ENCODE data around the gene GBF1.
"Not testable (repeated sequence)": the region's sequence is repeated elsewhere in the genome, so short reads cannot be mapped to it uniquely, and the experiment has no call there.

GBF1 gene, protein sequence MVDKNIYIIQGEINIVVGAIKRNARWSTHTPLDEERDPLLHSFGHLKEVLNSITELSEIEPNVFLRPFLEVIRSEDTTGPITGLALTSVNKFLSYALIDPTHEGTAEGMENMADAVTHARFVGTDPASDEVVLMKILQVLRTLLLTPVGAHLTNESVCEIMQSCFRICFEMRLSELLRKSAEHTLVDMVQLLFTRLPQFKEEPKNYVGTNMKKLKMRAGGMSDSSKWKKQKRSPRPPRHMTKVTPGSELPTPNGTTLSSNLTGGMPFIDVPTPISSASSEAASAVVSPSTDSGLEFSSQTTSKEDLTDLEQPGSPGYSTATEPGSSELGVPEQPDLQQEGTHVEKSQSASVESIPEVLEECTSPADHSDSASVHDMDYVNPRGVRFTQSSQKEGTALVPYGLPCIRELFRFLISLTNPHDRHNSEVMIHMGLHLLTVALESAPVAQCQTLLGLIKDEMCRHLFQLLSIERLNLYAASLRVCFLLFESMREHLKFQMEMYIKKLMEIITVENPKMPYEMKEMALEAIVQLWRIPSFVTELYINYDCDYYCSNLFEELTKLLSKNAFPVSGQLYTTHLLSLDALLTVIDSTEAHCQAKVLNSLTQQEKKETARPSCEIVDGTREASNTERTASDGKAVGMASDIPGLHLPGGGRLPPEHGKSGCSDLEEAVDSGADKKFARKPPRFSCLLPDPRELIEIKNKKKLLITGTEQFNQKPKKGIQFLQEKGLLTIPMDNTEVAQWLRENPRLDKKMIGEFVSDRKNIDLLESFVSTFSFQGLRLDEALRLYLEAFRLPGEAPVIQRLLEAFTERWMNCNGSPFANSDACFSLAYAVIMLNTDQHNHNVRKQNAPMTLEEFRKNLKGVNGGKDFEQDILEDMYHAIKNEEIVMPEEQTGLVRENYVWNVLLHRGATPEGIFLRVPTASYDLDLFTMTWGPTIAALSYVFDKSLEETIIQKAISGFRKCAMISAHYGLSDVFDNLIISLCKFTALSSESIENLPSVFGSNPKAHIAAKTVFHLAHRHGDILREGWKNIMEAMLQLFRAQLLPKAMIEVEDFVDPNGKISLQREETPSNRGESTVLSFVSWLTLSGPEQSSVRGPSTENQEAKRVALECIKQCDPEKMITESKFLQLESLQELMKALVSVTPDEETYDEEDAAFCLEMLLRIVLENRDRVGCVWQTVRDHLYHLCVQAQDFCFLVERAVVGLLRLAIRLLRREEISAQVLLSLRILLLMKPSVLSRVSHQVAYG (N-terminal part only)

DNA sequence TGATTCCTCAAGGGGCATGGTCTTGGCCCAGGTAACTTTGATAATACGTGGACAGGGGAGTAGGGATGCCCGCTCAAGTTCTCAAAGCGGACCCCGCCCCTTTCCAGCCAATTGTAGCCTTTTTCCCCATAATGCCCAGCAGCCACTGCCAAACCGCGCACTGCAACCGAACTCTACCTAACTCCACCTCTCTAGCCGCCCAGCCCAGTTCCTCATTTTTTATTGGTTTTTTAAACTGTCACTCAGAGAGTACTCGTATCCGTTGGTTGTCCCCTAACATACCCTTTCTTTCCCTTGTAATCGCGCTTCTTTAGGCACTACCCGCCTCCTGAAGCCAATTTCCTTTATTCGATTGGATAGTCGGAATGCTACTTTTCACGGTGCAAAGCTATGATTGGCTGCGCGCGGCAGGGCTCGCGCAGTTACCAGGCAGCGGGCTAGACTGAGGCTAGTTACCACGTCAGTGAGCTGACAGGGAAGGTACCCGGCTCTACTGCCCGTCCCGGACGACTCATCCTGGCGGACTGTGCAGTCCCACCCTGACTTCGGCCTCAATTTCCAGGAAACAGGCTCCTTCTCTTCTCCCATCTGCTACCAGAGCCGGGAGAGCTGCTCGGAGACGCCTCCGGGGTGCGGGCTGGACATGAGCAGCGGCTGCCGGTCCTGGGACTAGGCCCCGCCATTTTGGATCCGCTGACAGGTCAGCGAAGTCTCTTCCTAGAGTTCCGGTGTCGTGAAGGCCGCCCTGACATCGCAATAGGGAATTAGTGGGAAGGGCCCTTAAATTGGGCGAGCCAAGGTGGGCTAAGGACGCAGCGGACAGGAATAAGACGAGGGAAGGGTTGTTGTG, at the start of gene GBF1:
GBF1 (plus strand) TSS at position 451 of the 850 bp plus-strand sequence. CDS start 13,407 bp downstream, outside the sequence.
- DNase-seq = peak; percentile 85

GRCh38 chr10:102196893-102197292, 48.4 kb upstream of the GBF1 start:
- DNase-seq = no peak

DNA sequence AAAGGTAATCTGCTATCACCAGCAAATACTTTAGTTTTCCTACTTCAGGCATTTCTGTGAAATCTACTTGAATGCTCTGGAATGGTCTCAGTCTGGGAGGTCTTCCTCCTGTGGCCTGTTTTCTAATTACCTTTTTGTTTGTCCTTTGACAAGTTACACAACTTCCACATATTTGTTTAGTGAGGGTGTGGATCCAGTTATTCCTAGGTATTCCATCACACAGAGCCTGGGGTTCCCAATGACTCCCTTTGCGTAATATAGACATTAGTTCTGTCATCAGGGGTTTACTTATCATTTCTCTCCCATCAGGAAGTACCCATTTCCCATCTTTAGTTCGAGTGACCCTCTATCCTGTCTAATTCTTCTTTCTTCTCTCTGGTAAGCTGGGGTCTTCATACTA, 47.3 kb upstream of the GBF1 start:
- no peak for DNase-seq

DNA sequence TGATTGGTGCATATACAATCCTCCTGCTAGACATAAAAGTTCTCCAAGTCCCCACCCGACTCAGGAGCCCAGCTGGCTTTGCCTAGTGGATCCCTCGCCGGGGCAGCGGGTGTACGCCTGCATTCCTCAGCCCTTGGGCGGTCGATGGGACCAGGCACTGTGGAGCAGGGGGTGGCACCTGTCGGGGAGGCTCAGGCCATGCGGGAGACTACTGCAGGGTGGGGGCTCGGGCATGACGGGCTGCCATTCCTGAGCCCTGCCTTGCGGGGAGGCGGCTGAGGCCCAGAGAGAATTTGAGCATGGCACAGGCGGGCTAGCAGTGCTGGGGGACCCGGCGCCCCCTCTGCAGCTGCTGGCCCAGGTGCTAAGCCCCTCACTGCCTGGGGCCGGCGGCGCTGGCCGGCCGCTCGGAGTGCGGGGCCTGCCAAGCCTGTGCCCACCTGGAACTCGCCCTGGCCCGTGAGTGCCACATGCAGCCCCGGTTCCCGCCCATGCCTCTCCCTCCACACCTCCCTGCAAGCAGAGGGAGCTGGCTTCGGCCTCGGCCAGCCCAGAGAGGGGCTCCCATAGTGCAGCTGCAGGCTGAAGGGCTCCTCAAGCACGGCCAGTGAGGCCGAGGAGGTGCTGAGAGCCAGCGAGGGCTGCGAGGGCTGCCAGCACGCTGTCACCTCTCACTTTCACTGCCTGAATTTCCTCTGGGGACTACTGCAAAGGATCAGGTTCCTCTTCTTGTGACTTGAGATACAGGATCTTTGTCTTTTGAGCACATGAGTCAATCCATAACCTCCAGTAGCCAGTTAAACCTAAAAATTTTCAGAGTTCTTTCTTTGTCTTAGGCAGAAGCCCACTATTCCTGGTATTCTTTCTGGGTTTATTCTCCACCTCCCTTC, 44.3 kb upstream of the GBF1 start:
- DNase-seq = no peak

- DNase-seq = no peak
Measured at GRCh38 chr10:102202386-102202785, 42.9 kb upstream of the GBF1 start.

DNA sequence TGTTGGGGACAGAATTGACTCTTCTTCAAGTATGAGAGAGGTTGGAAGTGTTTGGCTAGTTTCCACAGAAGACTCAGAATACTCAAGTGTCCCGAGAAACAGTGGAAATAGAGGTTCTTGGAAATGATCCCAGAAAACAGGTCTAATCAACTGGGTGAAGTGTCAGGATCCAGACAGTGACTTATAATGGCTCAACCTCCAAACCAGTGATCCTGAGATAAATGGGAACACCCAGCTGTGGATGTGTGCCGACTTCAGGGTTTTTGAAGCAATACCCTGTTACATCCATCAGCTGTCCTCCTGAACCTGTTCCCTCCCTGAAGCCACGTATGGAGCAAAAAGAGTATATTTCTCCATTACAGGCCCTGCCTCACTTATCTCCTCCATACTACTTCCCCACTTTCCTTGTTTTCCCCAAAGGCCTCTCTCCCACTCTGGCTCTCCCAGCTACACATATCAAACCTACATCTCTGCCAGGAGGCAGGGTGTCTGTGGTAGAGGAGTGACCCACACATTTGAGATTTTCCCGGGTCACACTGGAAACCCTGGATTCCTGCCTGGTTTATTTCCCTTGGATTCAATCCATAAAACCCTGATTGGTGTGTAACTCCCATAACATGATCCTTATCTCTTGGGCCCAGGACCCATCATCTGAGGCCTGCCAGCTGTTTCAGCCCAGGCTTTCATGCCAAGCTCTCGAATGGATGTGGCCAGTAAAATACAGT, 36.9 kb upstream of the GBF1 start:
- no peak for DNase-seq

DNA sequence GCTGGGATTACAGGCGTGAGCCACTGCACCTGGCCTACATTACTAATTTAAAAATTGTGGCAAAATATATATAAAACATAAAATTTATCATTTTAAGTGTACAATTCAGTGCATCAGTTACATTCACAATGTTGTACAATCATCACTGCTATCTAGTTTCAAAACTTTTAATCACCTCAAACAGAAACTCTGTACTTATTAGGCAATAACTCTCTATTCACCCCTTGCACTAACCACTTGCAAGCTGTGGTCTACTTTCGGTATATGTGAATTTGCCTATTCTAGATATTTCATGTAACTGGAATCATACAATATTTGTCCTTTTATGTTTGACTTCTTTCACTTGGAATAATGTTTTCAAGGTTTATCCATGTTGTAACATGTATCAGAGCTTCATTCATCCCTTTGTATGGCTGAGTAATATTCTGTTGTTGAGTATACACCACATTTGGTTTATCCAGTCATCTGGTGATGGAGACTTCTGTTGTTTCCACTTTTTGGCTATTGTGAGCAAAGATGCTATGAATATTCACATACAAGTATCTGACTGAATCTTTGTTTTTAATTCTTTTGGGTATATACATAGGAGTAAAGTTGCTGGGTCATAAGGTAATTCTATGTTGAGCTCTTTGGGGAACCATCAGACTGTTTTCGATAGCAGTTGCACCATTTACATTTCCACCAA, 33.6 kb upstream of the GBF1 start:
- no peak for DNase-seq

GRCh38 chr10:102213599-102213998, 31.7 kb upstream of the GBF1 start:
- DNase-seq = not testable (repeated sequence)

DNA sequence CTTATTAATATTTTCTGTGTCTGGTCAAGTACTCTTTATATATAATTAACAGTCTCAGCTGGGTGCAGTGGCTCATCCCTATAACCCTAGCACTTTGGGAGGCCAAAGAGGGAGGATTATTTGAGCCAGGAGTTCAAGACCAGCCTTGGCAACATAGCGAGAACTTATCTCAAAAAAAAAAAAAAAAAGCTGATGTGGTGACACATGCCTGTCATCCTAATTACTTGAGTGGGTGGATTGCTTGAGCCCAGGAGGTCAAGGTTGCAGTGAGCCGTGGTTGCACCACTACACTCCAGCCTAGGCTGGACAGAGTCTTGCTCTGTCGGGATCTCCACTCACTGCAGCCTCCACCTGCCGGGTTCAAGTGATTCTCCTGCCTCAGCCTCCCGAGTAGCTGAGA, 26.0 kb upstream of the GBF1 start:
- no peak for DNase-seq

DNA sequence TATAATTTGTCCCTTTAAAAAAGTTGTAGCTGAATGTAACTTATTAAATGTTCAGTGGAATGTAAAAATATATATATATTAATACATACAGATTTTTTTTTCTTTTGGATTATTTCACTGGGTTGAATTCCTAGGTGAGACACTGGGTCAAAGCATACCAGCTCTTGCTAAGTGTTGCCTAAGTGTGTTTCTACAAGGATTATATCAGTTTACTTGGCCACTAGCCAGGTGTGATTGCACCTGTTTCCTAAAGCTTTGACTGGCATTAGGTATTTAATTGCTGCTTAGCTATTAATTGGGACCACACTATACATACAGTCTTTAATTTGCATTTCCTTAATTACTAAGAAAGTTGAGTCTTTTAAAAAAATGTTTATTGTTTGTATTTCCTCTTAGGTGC, 24.7 kb upstream of the GBF1 start:
- DNase-seq = no peak

DNA sequence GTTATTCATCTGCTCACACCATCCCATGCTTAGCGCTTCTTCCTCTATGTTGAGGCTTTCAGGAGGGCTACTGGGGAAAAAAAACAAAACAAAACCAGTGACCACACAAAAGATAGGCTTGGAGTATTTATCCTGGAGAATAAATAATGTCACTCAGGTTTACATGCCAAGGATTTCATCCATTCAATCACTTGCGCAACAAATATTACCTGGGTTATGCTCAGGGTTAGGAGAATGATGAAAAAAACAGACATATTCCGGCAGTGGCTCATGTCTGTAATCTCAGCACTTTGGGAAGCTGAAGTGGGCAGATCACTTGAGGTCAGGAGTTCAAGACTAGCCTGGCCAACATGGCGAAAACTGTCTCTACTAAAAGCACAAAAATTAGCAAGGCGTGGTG, 22.5 kb upstream of the GBF1 start:
- no peak for DNase-seq

DNA sequence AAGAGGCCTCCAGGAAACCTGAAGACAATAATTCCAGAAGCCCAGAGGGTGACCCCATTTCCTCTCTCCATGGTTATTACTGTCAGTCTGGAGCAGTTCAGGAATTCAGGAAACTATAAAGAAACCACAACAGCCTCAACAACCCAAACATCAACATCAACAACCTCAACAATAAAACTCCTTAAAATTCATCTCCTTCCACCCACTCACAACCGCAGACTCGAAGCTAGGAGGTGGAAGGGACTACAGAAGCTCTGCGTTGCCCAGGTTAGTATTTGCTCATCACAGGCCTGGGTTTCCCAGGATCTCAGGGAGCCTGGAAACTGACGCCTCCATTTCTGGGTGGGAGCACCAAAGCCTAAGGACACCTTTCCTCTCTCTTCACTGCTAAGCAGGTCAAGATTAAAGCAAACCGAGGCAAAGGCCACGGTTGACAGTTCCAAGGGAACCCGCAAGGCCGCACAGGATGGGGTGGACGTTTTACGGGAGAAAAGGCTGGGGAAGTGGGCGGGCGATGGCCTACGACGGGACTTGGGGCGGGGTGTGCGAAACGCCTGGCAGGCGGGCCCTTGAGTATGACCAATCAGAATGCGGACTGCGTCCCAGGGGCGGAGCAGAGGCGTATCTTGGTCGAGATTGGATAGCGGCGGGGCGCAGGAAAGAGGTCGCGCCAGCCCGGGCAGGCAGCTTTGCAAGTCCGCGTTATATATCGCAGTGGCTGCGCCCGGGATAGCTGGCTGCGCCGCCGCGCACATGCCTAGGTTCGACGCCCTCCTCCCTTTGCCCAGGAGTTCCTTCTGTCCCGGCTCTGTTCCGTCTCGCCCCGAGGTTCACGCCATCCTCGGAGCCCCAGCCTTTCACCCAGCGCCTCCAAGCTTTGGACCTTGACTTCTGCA, 19.4 kb upstream of the GBF1 start, which contains the start of gene ELOVL3:
ELOVL3 (plus strand) TSS at position 654 of the 896 bp plus-strand sequence. CDS start 250 bp downstream, outside the sequence.
- peak; percentile 83 for DNase-seq

GRCh38 chr10:102226542-102226870, 18.8 kb upstream of the GBF1 start:
- DNase-seq = no peak

DNA sequence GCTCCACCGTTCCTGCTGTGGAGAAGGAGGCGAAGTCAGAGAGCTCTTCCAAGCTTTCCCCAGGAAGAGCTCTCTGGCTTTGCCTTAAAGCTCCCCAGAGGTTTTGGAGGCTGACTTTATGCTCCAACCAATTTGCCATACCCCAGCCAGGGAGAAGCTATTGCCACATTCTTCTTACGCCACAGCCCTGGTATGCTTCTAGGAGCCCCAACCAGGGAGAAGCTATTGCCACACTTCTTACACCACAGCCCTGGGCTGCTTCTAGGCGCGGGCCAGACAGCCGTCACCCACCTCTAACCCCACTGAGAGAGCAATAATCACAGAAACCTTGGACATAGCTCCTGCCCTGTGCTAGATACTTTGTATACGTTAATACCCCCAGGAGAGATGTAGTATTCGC, 18.3 kb upstream of the GBF1 start:
- no peak for DNase-seq

DNA sequence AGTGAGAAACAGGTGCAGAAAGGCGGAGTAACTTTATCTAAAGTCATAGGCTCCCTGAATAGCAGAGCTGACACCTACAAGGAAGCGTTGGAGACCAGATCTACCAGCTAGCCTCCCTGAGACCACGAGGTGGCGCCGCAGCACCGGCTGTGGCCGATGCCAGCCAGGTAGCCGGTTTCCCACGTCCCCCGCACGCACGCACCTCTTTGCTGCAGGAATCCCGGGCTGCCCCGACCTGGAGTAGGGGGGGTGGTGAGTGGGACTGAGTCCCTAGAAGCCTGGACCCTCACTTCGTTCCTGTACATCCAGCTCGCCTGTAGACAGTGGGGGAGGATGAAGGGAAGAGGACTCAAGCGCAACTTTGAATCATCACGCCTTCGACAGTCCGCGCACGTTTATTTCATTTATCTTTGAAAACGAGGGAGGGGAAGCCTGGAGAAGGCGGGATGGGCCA, 15.5 kb upstream of the GBF1 start:
- DNase-seq = peak; percentile 88

DNA sequence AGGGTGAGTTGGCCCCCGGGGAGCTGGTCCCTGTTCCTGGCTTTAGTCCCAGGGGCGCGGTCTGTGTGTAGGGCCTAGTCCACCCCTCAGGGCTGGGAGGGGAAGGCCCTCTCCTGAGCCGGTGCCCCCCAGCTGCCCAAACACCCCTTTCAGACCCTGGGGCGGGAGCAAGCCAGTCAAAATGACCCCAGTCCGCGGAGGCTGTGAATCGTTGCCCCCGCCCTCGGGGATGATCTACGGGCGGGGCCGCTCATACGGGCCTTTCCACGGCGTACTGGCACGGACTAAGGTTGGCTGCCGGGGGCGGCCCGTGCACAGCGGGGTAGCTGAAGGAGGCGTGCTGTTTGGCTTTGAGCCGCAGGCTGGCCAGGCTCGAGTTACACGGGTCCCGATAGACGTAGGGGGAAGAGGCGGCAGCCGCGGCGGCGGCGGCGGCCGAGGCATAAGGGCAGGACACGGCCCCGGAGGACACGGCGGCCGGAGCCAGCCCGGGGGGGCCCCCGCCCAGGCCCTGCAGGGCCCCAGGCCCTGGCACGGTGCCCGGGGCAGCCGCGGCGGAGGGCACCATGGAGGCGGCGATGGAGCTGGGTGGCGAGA, 15.0 kb upstream of the GBF1 start:
- peak; percentile 52 for DNase-seq

DNA sequence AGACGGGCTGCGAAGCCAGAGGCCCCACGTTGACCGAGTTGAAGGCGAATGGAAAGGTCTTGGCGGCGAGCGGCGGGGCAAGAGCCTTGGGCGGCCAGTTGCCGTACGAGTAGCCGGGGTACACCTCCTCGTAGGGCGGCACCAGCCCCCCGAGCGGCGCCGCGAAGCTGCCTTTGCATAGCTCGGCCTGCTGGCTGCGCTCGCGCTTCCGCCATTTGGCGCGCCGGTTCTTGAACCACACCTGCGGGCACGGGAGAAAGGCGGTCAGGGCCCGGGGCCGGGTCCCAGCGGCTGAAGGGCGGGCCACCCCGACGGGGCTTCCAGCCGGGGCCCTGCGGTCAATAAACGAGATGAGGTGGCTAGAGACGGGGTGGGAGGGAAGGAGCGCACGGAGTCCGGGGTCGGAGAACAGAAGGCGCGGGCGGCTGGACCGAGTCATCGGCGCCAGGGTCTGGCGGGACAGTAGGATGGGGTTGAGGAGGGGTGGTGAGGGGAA, 14.4 kb upstream of the GBF1 start:
- DNase-seq = peak; percentile 66

All from activated T-cell treated with anti-CD3 and anti-CD28 coated beads, Interleukin-2, amount 50 U/mL, for 1 hour (primary cell).